Activated T-cell treated with anti-CD3 and anti-CD28 coated beads, Interleukin-2, amount 50 U/mL, for 72 hours (primary cell): Measurements from ENCODE around the gene KIF7. TPM values are rescaled to one million over a fixed set of nuclear protein-coding genes. Genes with fewer than 3 reads are reported as not detected.

Experiments
- ATAC-seq, 2 donors: fragments of 150-1000 bp; cut with Tn5 transposase; replicated peaks in 1 of 2; 2 replicates each; pipeline ENCODE4 v1.10.0; 2021; ENCODE audit warnings: moderate library complexity in 2 of 2, mild to moderate bottlenecking in 1 of 2
- DNase-seq, 2 donors: peaks; one replicate each; pipeline ENCODE4 v3.0.0; 2021 to 2022; ENCODE audit warnings: mixed read lengths in 1 of 2
- H3K27ac Mint-ChIP-seq: one replicate; pipeline ENCODE4 v1.8.0; 2022; ENCODE audit warnings: mild to moderate bottlenecking, moderate library complexity, mixed read lengths
- H3K27me3 Mint-ChIP-seq: one replicate; pipeline ENCODE4 v1.8.0; 2022; ENCODE audit warnings: low read depth, mixed read lengths
- H3K36me3 Mint-ChIP-seq, 2 donors: one replicate each; pipeline ENCODE4 v1.8.0; 2022; ENCODE audit warnings: mixed read lengths in 2 of 2, mild to moderate bottlenecking in 1 of 2; ENCODE audit not compliant: insufficient read depth in 2 of 2
- H3K4me1 Mint-ChIP-seq: one replicate; pipeline ENCODE4 v1.8.0; 2022; ENCODE audit warnings: low read depth, mixed read lengths
- H3K4me3 Mint-ChIP-seq, 2 donors: one replicate each; pipeline ENCODE4 v1.8.0; 2022; ENCODE audit warnings: mild to moderate bottlenecking in 2 of 2, mixed read lengths in 2 of 2, moderate library complexity in 2 of 2
- H3K9me3 Mint-ChIP-seq, 2 donors: one replicate each; pipeline ENCODE4 v1.8.0; 2022; ENCODE audit warnings: mixed read lengths in 2 of 2
- total RNA-seq, 2 donors: library from RNA; stranded (reverse); gene quantifications; one replicate each; pipeline ENCODE4 v1.2.3, GENCODE V29; 2022

The KIF7 gene
- total RNA-seq, 2 donors from 2014 or later, result 1.4 to 1.8 TPM

- DNase-seq (no peak), ATAC-seq (no peak)
- no peaks in the 10 kb centered on the region for H3K9me3 Mint-ChIP-seq
- no peaks in the 10 kb centered on the region for H3K36me3 Mint-ChIP-seq
- H3K4me1 Mint-ChIP-seq, result peaks cover 16% of the 10 kb centered on the region
- H3K27ac Mint-ChIP-seq, result no peak overlapping the region
- peaks cover 24% of the 10 kb centered on the region for H3K27me3 Mint-ChIP-seq
- H3K4me3 Mint-ChIP-seq, result no peak overlapping the region
Measured at GRCh38 chr15:89649716-89650115, 5.6 kb downstream of the KIF7 start.

- Mint-ChIP-seq H3K27me3 (peaks cover 18% of the 10 kb centered on the region), H3K4me1 (peaks cover 10% of the 10 kb centered on the region), H3K4me3 (no peak overlapping the region), H3K36me3 (no peaks in the 10 kb centered on the region), H3K9me3 (no peaks in the 10 kb centered on the region), H3K27ac (no peak overlapping the region)
- DNase-seq (no peak), ATAC-seq (no peak)
Measured at GRCh38 chr15:89649013-89649625, 6.1 kb downstream of the KIF7 start.

- Mint-ChIP-seq H3K4me1 (peaks cover 8% of the 10 kb centered on the region), H3K9me3 (no peaks in the 10 kb centered on the region), H3K27me3 (peaks cover 12% of the 10 kb centered on the region), H3K4me3 (no peak overlapping the region), H3K36me3 (no peaks in the 10 kb centered on the region), H3K27ac (no peak overlapping the region)
- DNase-seq (no peak), ATAC-seq (no peak)
Measured at GRCh38 chr15:89648106-89649012, 6.9 kb downstream of the KIF7 start.

GRCh38 chr15:89647191-89647851 is 7.9 kb downstream of the KIF7 start:
- H3K4me3 Mint-ChIP-seq, result no peak overlapping the region
- no peaks in the 10 kb centered on the region for H3K9me3 Mint-ChIP-seq
- H3K4me1 Mint-ChIP-seq, result peaks cover 5% of the 10 kb centered on the region
- peaks cover 4% of the 10 kb centered on the region for H3K27me3 Mint-ChIP-seq
- ATAC-seq (peak; percentile 76 to 80), DNase-seq (peak; percentile 72 to 78)
- H3K27ac Mint-ChIP-seq, result no peak overlapping the region
- H3K36me3 Mint-ChIP-seq, result no peaks in the 10 kb centered on the region

- DNase-seq, result no peak
- peak in 1 of 2 donors; percentile 20 for ATAC-seq
- no peak overlapping the region for H3K4me3 Mint-ChIP-seq
- H3K4me1 Mint-ChIP-seq, result peaks cover 5% of the 10 kb centered on the region
- no peaks in the 10 kb centered on the region for H3K36me3 Mint-ChIP-seq
- no peaks in the 10 kb centered on the region for H3K9me3 Mint-ChIP-seq
- no peaks in the 10 kb centered on the region for H3K27me3 Mint-ChIP-seq
- H3K27ac Mint-ChIP-seq, result no peak overlapping the region
Measured at GRCh38 chr15:89646416-89647141, 8.7 kb downstream of the KIF7 start.

- Mint-ChIP-seq H3K27ac (no peak overlapping the region), H3K4me1 (peaks cover 5% of the 10 kb centered on the region), H3K27me3 (no peaks in the 10 kb centered on the region), H3K4me3 (no peak overlapping the region), H3K36me3 (no peaks in the 10 kb centered on the region), H3K9me3 (no peaks in the 10 kb centered on the region)
- no peak for DNase-seq
- ATAC-seq, result no peak
Measured at GRCh38 chr15:89645680-89646079, 9.6 kb downstream of the KIF7 start.

GRCh38 chr15:89642106-89642505 is 13.2 kb downstream of the KIF7 start:
- Mint-ChIP-seq H3K36me3 (no peaks in the 10 kb centered on the region), H3K9me3 (no peaks in the 10 kb centered on the region), H3K27ac (no peak overlapping the region), H3K4me1 (peaks cover 1% of the 10 kb centered on the region), H3K4me3 (no peak overlapping the region), H3K27me3 (no peaks in the 10 kb centered on the region)
- no peak for ATAC-seq
- DNase-seq, result no peak

- no peaks in the 10 kb centered on the region for H3K27me3 Mint-ChIP-seq
- no peak for ATAC-seq
Measured at GRCh38 chr15:89641053-89641452, 14.2 kb downstream of the KIF7 start.

GRCh38 chr15:89640245-89640644 is 15.0 kb downstream of the KIF7 start:
- peaks cover 0 to 1% of the 10 kb centered on the region in 2 donors for H3K36me3 Mint-ChIP-seq
- no peak for ATAC-seq
- peaks cover 0 to 2% of the 10 kb centered on the region in 2 donors for H3K9me3 Mint-ChIP-seq
- no peaks in the 10 kb centered on the region for H3K4me1 Mint-ChIP-seq
- no peak overlapping the region for H3K4me3 Mint-ChIP-seq
- no peak overlapping the region for H3K27ac Mint-ChIP-seq
- DNase-seq, result no peak
- no peaks in the 10 kb centered on the region for H3K27me3 Mint-ChIP-seq

More at GRCh38 chr15:89641053-89641452, 14.2 kb downstream of the KIF7 start:
- Mint-ChIP-seq H3K4me3 (no peak overlapping the region), H3K36me3 (no peaks in the 10 kb centered on the region), H3K27ac (no peak overlapping the region), H3K4me1 (no peaks in the 10 kb centered on the region), H3K9me3 (no peaks in the 10 kb centered on the region)
- DNase-seq, result no peak

- Mint-ChIP-seq H3K27me3 (no peaks in the 10 kb centered on the region), H3K4me1 (no peaks in the 10 kb centered on the region), H3K27ac (no peak overlapping the region), H3K9me3 (peaks cover 0 to 2% of the 10 kb centered on the region in 2 donors), H3K36me3 (peaks cover 5 to 9% of the 10 kb centered on the region in 2 donors), H3K4me3 (no peak overlapping the region)
- ATAC-seq, result no peak
- DNase-seq, result no peak
Measured at GRCh38 chr15:89633585-89633984, 21.7 kb downstream of the KIF7 start.

GRCh38 chr15:89632563-89633430 is 22.5 kb downstream of the KIF7 start:
- Mint-ChIP-seq H3K27ac (no peak overlapping the region), H3K27me3 (no peaks in the 10 kb centered on the region), H3K4me1 (no peaks in the 10 kb centered on the region), H3K9me3 (peaks cover 0 to 2% of the 10 kb centered on the region in 2 donors), H3K4me3 (no peak overlapping the region), H3K36me3 (peaks cover 5 to 11% of the 10 kb centered on the region in 2 donors)
- DNase-seq, result no peak
- ATAC-seq, result no peak

GRCh38 chr15:89631902-89632264 is 23.4 kb downstream of the KIF7 start:
- no peak overlapping the region for H3K4me3 Mint-ChIP-seq
- peaks cover 5 to 16% of the 10 kb centered on the region in 2 donors for H3K36me3 Mint-ChIP-seq
- H3K9me3 Mint-ChIP-seq, result peaks cover 0 to 2% of the 10 kb centered on the region in 2 donors
- H3K27me3 Mint-ChIP-seq, result no peaks in the 10 kb centered on the region
- ATAC-seq (peak in 1 of 2 donors; percentile 20), DNase-seq (no peak)
- no peaks in the 10 kb centered on the region for H3K4me1 Mint-ChIP-seq
- H3K27ac Mint-ChIP-seq, result no peak overlapping the region
